SH-SY5Y (cell line): ENCODE data around the gene IGFBP4.

Experiments used
- GATA2 ChIP-seq: IDR thresholded peaks from 2 replicates; pipeline ENCODE4 v1.6.1; 2011; ENCODE audit warnings: mild to moderate bottlenecking, low read depth, low read length
- GATA3 ChIP-seq: IDR thresholded peaks from 2 replicates; pipeline ENCODE4 v1.6.1; 2011; ENCODE audit warnings: low read depth, mild to moderate bottlenecking, low read length, moderate library complexity

DNA sequence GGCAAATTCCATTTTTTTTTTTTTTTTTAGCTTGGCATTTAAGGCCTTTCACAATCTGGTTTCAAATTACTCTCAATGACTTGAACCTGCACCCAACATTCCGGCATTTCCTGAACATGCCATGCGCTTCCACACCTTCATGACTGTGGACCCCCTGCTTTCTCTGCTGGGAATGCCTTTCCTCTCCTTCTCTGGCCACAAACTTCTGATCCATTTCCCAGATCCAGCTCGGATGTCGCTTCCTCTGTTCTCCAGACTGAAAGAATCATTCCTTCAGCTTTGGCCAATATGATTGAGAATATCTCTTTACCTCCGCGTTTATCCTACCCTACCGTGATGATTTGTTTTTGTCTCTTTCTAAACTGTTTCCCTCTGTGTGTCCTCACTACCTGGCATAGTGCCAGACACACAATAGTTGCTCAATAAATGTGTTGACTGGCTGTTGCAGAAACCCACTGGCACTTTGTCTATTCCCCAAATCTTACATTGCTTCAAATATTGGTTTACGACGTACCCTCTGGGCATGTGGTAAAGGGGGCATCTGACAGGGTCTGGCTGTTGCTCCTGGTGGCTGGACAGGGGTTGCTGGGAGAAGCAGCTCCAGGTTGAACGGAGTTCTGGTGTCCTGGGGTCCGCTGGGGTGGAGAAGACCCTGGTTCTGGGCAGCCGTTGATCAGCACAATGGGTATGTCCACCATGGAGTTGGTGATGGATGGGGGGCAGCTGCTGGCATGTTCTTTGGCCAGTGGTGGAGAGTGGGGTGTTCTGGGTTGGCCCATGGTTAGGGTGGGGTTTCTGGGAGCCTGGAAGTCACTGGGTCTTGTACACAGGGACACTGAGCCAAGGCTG, 43.5 kb downstream of the IGFBP4 start:
- TF ChIP-seq GATA2 = no peak
- no peak for TF ChIP-seq GATA3
